Panc1 (cell line): ENCODE results near the gene ABTB2.

ENCODE experiments used
- POLR2AphosphoS5 ChIP-seq: IDR thresholded peaks from 2 replicates; pipeline ENCODE4 v1.6.1; 2012; ENCODE audit warnings: mild to moderate bottlenecking, low read depth, low read length, moderate library complexity
- TF ChIP-seq, protein P1 (sequence below): fragments of 450-650 bp; IDR thresholded peaks from 2 replicates; pipeline ENCODE4 v1.5.1; 2017; ENCODE audit warnings: mild to moderate bottlenecking

GRCh38 chr11:34205326-34206035 lies 152.3 kb downstream of the ABTB2 start:
- TF ChIP-seq, protein P1, sequence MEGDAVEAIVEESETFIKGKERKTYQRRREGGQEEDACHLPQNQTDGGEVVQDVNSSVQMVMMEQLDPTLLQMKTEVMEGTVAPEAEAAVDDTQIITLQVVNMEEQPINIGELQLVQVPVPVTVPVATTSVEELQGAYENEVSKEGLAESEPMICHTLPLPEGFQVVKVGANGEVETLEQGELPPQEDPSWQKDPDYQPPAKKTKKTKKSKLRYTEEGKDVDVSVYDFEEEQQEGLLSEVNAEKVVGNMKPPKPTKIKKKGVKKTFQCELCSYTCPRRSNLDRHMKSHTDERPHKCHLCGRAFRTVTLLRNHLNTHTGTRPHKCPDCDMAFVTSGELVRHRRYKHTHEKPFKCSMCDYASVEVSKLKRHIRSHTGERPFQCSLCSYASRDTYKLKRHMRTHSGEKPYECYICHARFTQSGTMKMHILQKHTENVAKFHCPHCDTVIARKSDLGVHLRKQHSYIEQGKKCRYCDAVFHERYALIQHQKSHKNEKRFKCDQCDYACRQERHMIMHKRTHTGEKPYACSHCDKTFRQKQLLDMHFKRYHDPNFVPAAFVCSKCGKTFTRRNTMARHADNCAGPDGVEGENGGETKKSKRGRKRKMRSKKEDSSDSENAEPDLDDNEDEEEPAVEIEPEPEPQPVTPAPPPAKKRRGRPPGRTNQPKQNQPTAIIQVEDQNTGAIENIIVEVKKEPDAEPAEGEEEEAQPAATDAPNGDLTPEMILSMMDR = no peak
- no peak for TF ChIP-seq POLR2AphosphoS5
